ENCODE measurements around the gene CD248.

CD248 gene

GRCh38 chr11:66267379-66268243, 49.2 kb downstream of the CD248 start:
- H3K27ac ChIP-seq, result peak overlapping the region; percentile 91 to 99
- peak overlapping the region; percentile 93 for H3K4me3 ChIP-seq
- no peak for TF ChIP-seq CTCF (IDR thresholded peaks at IDR 0.05)
- peak; percentile 94 for DNase-seq (ENCODE audit: low spot score)

GRCh38 chr11:66267039-66267378, 49.8 kb downstream of the CD248 start:
- no peak for TF ChIP-seq CTCF (IDR thresholded peaks at IDR 0.05)
- no peak for DNase-seq (ENCODE audit: low spot score)
- Histone ChIP-seq H3K27ac (peak overlapping the region; percentile 91 to 99), H3K4me3 (peak overlapping the region; percentile 93)

GRCh38 chr11:66266378-66267038, 50.3 kb downstream of the CD248 start:
- H3K4me3 ChIP-seq, result peak overlapping the region; percentile 93
- no peak for DNase-seq (ENCODE audit: low spot score)
- peak overlapping the region; percentile 91 to 99 for H3K27ac ChIP-seq
- no peak for TF ChIP-seq CTCF (IDR thresholded peaks at IDR 0.05)

- TF ChIP-seq CTCF (IDR thresholded peaks at IDR 0.05), result no peak
- no peak for DNase-seq (ENCODE audit: low spot score)
- Histone ChIP-seq H3K27ac (peak overlapping the region in 1 of 2 donors; percentile 99), H3K4me3 (no peak overlapping the region)
Measured at GRCh38 chr11:66265531-66266377, 51.1 kb downstream of the CD248 start.

GRCh38 chr11:66264914-66265313, 51.9 kb downstream of the CD248 start:
- no peak for DNase-seq (ENCODE audit: low spot score)
- Histone ChIP-seq H3K4me3 (no peak overlapping the region), H3K27ac (no peak overlapping the region)
- TF ChIP-seq CTCF (IDR thresholded peaks at IDR 0.05), result no peak
